ENCODE measurements around the gene FRMD4A. TPM values are rescaled to one million over a fixed set of nuclear protein-coding genes. Genes with fewer than 3 reads are reported as not detected.

The FRMD4A gene
- total RNA-seq, 4 donors from 2014 or later, result 4.4 to 7.1 (median 5.2) TPM

DNA sequence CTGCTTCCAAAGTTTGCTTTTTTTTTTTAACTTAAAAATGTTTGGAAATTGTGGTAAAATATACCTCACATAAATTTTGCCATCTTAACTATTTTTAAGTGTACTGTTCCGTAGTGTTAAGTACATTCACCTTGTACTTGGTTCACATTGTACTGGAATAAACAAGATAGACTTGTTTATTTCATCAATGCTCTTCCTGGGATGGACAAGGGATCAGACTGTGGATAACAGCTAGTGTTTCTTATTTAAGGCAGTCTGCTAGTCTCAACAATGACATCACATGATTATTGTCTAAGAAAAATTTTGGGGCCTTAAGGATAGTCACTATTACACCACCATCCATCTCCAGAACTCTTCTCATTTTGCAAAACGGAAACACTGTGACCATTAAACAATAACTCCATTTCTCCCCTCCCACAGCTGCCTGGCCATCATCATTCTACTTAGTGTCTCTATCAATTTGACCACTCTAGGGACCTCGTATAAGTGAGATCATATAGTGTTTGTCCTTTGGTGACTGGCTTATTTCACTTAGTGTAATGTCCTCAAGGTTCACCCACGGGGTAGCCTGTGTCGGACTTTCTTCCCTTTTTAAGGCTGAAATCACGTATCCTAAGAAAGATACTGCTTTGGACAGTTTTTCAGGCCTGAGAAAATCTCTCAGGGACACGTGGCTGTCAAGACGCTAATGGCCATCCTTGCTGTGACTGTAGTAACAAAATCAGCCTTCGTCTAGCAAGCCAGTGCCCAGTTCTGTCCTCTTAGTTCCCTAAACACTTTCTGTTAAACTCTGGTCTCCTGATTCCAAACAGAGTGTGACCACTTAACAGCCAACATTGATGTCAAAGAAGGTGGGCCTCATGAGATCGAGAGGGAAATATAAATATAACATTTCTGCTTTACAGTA lies 305.2 kb downstream of the FRMD4A start:
- H3K36me3 ChIP-seq, result no peaks in the 10 kb centered on the region
- no peak for TF ChIP-seq POLR2A (IDR thresholded peaks at IDR 0.05)
- TF ChIP-seq, protein P1, sequence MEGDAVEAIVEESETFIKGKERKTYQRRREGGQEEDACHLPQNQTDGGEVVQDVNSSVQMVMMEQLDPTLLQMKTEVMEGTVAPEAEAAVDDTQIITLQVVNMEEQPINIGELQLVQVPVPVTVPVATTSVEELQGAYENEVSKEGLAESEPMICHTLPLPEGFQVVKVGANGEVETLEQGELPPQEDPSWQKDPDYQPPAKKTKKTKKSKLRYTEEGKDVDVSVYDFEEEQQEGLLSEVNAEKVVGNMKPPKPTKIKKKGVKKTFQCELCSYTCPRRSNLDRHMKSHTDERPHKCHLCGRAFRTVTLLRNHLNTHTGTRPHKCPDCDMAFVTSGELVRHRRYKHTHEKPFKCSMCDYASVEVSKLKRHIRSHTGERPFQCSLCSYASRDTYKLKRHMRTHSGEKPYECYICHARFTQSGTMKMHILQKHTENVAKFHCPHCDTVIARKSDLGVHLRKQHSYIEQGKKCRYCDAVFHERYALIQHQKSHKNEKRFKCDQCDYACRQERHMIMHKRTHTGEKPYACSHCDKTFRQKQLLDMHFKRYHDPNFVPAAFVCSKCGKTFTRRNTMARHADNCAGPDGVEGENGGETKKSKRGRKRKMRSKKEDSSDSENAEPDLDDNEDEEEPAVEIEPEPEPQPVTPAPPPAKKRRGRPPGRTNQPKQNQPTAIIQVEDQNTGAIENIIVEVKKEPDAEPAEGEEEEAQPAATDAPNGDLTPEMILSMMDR (IDR thresholded peaks at IDR 0.05 in 4 of 5, conservative IDR thresholded peaks at IDR 0.05 in 1 of 5), result no peak
- in situ Hi-C loops (cut with MboI; ENCODE audit: low sequenced_read_pairs in 4 of 4) (no loop called here), intact Hi-C loops (cut with DNase I; ENCODE audit: low total_unique reads) (no loop called here)
- H3K4me1 ChIP-seq, result no peaks in the 10 kb centered on the region
- no peak overlapping the region for H3K4me3 ChIP-seq
- no peak overlapping the region for H3K27ac ChIP-seq
- DNase-seq, result no peak
- no peaks in the 10 kb centered on the region for H3K9me3 ChIP-seq
- no peak for ATAC-seq
- no peaks in the 10 kb centered on the region for H3K27me3 ChIP-seq

DNA sequence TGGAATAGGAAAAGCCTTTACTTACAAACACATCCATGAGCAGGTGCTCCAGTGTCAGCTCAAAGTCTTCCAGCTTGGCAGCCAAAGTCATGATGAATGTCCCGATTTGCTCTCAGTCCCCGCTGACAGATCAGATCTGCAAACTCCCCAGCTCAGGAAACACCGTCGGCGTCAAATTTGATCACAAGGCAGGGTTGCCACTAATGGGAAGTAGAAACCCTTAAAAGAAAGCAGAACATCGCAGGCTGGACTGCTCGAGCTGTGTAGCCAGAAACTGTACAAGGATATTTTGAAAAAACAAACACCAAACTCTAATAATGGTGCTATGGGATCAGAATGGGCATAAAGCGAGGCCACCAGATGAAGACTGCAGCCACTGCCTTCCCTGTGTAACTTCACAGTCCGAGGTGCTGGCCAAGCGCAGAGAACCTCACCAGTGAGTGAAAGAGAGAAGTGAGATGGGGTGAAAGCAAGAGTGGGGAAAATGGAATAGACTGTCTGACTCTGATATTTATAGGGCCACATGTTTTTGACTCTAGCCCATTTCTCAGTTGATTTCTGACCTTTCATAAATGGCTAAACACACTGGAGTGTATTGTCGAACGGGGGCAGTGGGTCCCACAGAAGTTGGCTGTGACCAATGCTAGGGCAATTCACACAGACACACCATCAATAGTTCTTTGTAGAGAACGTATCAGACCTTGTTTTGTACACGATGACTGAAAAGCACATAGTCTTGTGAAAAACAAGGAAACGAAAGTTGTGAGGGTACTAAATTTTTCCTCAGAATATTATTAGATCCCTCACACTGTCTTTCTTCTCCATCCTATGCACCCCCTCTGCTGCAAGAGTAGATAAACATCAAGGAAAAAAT lies 306.2 kb downstream of the FRMD4A start:
- H3K9me3 ChIP-seq, result no peaks in the 10 kb centered on the region
- H3K27ac ChIP-seq, result no peak overlapping the region
- H3K27me3 ChIP-seq, result no peaks in the 10 kb centered on the region
- no peak overlapping the region for H3K4me3 ChIP-seq
- TF ChIP-seq, protein P1 (IDR thresholded peaks at IDR 0.05 in 4 of 5, conservative IDR thresholded peaks at IDR 0.05 in 1 of 5), result no peak
- no peak for TF ChIP-seq POLR2A (IDR thresholded peaks at IDR 0.05)
- no peaks in the 10 kb centered on the region for H3K4me1 ChIP-seq
- no peaks in the 10 kb centered on the region for H3K36me3 ChIP-seq
- in situ Hi-C loops (cut with MboI; ENCODE audit: low sequenced_read_pairs in 4 of 4) (no loop called here), intact Hi-C loops (cut with DNase I; ENCODE audit: low total_unique reads) (no loop called here)
- ATAC-seq, result peak in 1 of 2 donors; percentile 62
- peak in 1 of 2 donors; percentile 25 for DNase-seq

DNA sequence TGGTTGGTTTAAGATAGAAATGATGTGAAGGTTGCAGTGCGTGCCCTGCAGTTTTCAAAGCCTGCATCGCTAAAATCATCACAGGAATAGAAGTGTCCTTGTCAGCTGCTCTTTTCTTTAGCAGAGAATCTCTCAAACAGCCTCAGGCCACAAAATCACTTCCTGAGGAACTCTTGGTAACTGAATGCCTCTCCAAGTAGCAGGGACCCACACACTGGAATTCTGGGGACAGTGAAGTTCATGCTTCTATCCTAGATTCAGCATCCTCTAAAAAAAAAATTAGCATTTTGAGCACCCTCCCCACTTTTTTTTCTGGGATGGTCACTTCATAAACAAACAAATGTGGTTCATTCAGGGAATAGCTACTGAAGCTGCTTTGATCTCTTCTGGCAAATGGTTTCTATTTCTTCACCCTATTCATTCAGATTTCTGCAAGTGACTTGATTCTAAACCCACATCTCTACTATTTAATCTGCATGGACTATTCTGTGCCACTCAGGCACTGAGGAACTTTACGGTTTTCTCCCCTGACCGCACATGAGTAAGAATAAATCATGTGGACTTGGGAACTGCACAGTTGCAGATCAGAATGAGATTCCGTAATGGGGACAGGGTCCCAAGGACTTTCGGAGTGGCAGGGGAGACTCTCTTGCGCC lies 306.9 kb downstream of the FRMD4A start:
- in situ Hi-C loops (cut with MboI; ENCODE audit: low sequenced_read_pairs in 4 of 4), result no loop called here
- H3K4me1 ChIP-seq, result no peaks in the 10 kb centered on the region
- DNase-seq (no peak), ATAC-seq (no peak)
- no peak overlapping the region for H3K27ac ChIP-seq
- H3K36me3 ChIP-seq, result no peaks in the 10 kb centered on the region
- H3K27me3 ChIP-seq, result peaks cover 0 to under 1% (median 0%) of the 10 kb centered on the region in 3 donors
- H3K9me3 ChIP-seq, result no peaks in the 10 kb centered on the region
- intact Hi-C loops (cut with DNase I; ENCODE audit: low total_unique reads), result no loop called here
- TF ChIP-seq, protein P1 (IDR thresholded peaks at IDR 0.05 in 4 of 5, conservative IDR thresholded peaks at IDR 0.05 in 1 of 5), result no peak
- no peak for TF ChIP-seq POLR2A (IDR thresholded peaks at IDR 0.05)
- H3K4me3 ChIP-seq, result no peak overlapping the region

DNA sequence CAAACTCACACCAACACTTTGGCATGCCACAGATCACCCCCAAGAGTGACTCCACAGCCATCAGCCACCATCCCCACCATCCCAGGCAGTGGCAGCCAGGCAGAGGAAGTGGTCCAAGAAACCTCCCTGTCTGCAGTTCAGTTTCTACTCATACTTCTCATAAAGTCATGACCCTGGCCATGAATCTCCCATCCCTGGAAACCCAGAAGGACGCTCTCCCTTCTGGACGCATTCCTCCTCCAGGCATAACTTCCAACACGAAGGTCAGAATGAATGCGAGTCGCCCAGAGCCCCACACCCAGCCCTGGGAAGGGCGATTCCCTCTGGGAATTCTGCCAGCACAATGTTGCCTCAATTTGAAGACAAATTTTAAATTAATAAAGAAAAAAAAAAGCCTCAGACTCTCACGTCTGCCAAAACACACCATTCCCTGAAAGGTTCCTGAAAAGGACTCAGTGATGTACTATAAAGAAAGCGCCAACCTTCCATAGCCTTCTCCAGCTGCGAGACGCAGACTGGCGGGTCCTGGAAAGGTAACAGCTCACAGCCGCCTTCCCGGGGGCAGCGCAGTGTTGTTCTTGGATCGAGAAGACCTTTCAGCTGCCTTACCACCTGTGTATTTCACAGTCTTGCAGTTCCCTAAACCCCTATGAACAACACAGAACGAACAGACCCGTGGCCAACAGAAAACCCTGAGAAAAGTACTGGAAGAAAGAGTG lies 307.6 kb downstream of the FRMD4A start:
- TF ChIP-seq POLR2A (IDR thresholded peaks at IDR 0.05), result no peak
- TF ChIP-seq, protein P1 (IDR thresholded peaks at IDR 0.05 in 4 of 5, conservative IDR thresholded peaks at IDR 0.05 in 1 of 5), result no peak
- Histone ChIP-seq H3K4me3 (no peak overlapping the region), H3K4me1 (no peaks in the 10 kb centered on the region), H3K36me3 (no peaks in the 10 kb centered on the region), H3K27ac (no peak overlapping the region), H3K9me3 (no peaks in the 10 kb centered on the region), H3K27me3 (peaks cover 0 to 3% (median 0%) of the 10 kb centered on the region in 3 donors)
- DNase-seq (no peak), ATAC-seq (no peak)
- intact Hi-C loops (cut with DNase I; ENCODE audit: low total_unique reads) (no loop called here), in situ Hi-C loops (cut with MboI; ENCODE audit: low sequenced_read_pairs in 4 of 4) (no loop called here)
